KOPT-K1 (cell line): ENCODE results near the gene WDR37.
"Not testable (repeated sequence)": the region's sequence is repeated elsewhere in the genome, so short reads cannot be mapped to it uniquely, and the experiment has no call there.

ENCODE experiments used
- H3K27ac ChIP-seq: fragments of 200-600 bp; sonication (generic); 2 replicates; pipeline ENCODE4 v1.5.1; 2016; ENCODE audit warnings: antibody characterized with exemption, mild to moderate bottlenecking, low read depth, low read length; ENCODE audit not compliant: poor library complexity, severe bottlenecking
- H3K36me3 ChIP-seq: fragments of 200-600 bp; sonication (generic); 2 replicates; pipeline ENCODE4 v1.5.1; 2017; ENCODE audit warnings: antibody characterized with exemption, mild to moderate bottlenecking, low read length, moderate library complexity; ENCODE audit not compliant: insufficient read depth
- H3K9me3 ChIP-seq: fragments of 200-600 bp; sonication (generic); 2 replicates; pipeline ENCODE4 v1.5.1; 2017; ENCODE audit warnings: antibody characterized with exemption, low read length, mild to moderate bottlenecking; ENCODE audit not compliant: insufficient read depth, poor library complexity, severe bottlenecking

WDR37 gene

GRCh38 chr10:1049425-1049958 is 6.7 kb upstream of the WDR37 start:
- peaks cover 59% of the 10 kb centered on the region for H3K36me3 ChIP-seq
- no peaks in the 10 kb centered on the region for H3K9me3 ChIP-seq
- peak overlapping the region; percentile 89 for H3K27ac ChIP-seq

DNA sequence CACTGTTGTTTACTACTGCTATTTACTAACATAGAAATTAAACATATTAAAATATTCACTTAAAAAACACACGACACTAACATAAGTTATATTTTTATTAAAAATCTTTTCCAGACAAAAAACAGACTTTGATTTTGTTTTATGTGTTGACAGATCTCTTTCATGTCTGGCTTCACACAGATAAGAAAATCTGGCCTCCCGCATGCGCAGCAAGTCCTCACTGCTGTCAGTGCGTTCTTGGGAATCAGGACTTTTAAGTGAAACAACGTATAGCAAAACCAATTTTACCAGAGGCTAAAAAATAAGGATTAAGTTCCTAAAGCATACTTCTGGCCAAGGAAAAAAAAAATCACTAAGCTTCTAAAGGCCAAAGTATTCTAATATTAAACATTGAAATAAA is 6.0 kb upstream of the WDR37 start:
- peak overlapping the region; percentile 89 for H3K27ac ChIP-seq
- H3K9me3 ChIP-seq, result no peaks in the 10 kb centered on the region
- H3K36me3 ChIP-seq, result peaks cover 59% of the 10 kb centered on the region

DNA sequence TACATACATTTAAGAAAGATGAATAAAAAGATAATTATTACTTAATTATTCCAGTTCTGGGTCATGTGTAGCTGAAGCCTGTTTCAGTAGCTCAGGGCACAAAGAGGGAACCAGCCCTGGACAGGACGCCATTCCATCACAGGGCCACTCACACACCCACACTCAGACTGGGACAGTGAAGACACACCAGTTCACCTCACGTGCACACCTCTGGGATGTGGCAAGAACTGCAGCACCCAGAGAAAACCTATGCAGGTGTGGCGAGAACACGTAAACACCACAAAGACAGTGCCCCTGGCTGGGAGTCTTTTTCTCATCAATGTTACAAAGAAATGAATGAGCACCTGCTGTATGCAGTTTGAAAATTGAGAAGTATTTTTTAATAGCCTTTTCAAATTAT is 5.6 kb upstream of the WDR37 start:
- peak overlapping the region; percentile 18 for H3K27ac ChIP-seq
- peaks cover 55% of the 10 kb centered on the region for H3K36me3 ChIP-seq

GRCh38 chr10:1054684-1055083 is 1.5 kb upstream of the WDR37 start:
- H3K27ac ChIP-seq, result peak overlapping the region; percentile 90
- H3K9me3 ChIP-seq, result no peaks in the 10 kb centered on the region
- H3K36me3 ChIP-seq, result peaks cover 53% of the 10 kb centered on the region

More for the DNA sequence above, 5.6 kb upstream of the WDR37 start:
- no peaks in the 10 kb centered on the region for H3K9me3 ChIP-seq

DNA sequence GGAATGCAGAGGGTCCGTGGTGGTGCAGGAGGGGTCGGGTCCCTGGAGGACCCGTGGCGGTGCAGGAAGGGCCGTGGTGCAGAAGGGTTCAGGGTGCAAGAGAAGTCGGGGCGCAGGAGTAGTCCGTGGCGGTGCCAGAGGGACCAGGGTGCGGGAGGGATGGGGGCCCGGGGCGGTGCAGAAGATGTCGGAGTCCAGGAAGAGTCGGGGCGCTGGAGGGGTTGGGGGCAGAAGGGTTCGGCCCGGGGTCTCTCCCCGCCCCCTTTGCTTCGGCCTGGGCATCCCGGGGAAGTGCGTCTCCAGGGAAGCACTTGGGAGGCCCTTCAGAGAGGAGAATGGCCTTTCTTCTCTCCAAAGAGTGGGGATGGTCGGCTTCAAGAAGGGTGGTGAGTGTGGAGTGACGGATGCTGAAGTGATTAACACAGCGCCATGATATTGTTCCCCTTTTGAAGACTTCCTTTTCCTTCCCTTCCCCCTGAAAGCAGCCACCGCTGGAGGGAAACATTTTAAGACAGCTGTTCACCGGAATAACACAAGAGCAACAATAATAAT is 997 bp downstream of the WDR37 start:
- H3K36me3 ChIP-seq, result peaks cover 36% of the 10 kb centered on the region
- H3K27ac ChIP-seq, result peak overlapping the region; percentile 90
- no peaks in the 10 kb centered on the region for H3K9me3 ChIP-seq

DNA sequence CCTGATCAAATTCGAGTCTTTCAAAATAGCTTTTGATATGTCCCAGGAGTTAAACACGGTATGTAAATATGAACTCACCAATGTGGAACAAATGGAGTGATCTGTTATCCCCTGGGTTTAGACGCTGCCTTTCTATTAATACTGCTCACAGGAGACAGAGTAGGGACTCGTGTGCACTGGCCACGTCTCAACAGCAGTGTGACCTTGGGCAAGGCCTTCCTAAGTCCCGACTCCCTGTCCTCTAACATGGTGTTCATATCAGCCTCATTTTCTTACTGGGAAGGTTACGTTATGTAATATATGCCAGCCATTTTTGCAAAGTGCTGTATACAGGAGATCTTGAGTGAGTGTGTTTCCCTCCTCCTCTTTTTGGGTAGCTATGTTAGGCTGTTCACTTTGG is 1.8 kb downstream of the WDR37 start:
- no peaks in the 10 kb centered on the region for H3K9me3 ChIP-seq
- peaks cover 28% of the 10 kb centered on the region for H3K36me3 ChIP-seq
- H3K27ac ChIP-seq, result peak overlapping the region; percentile 90

DNA sequence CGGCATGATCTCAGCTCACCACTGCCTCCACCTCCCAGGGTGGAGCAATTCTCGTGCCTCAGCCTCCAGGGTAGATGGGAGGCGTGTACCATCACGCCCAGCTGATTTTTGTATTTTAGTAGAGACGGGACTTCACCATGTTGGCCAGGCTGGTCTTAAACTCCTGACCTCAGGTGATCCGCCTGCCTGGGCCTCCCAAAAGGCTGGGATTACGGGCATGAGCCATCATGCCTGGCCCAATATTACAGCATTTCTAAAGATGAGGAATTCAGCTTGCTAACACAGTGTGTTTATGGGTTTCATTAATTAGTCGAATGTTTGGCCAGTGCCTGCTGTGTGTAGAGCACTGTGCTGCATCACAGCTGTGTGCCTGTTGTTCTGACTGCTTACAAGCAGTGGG is 3.7 kb downstream of the WDR37 start:
- Histone ChIP-seq H3K36me3 (peaks cover 20% of the 10 kb centered on the region), H3K9me3 (no peaks in the 10 kb centered on the region), H3K27ac (no peak overlapping the region)

GRCh38 chr10:1061930-1062774 is 6.0 kb downstream of the WDR37 start:
- Histone ChIP-seq H3K9me3 (no peaks in the 10 kb centered on the region), H3K27ac (peak overlapping the region; percentile 58), H3K36me3 (peaks cover 18% of the 10 kb centered on the region)

- H3K36me3 ChIP-seq, result peaks cover 18% of the 10 kb centered on the region
- H3K27ac ChIP-seq, result peak overlapping the region; percentile 58
- no peaks in the 10 kb centered on the region for H3K9me3 ChIP-seq
Observed at GRCh38 chr10:1063232-1063865, 7.2 kb downstream of the WDR37 start.

GRCh38 chr10:1064964-1065247 is 8.7 kb downstream of the WDR37 start:
- peaks cover 12% of the 10 kb centered on the region for H3K36me3 ChIP-seq
- no peaks in the 10 kb centered on the region for H3K9me3 ChIP-seq
- H3K27ac ChIP-seq, result no peak overlapping the region

DNA sequence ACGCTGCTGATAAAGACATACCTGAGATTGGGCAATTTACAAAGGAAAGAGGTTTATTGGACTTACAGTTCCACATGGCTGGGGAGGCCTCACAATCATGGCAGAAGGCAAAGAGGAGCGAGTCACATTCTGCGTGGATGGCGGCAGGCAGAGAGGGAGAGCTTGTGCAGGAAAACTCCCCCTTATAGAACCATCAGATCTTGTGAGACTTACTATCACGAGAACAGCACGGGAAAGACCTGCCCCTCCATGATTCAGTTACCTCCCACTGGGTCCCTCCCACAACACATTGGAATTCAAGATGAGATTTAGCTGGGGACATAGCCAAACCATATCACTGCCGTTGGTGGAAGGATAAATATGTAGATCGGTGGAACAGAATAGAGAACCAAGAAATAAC is 10.5 kb downstream of the WDR37 start:
- H3K9me3 ChIP-seq, result not testable (repeated sequence)
- H3K36me3 ChIP-seq, result peaks cover 18% of the 10 kb centered on the region

GRCh38 chr10:1068380-1069361 is 12.5 kb downstream of the WDR37 start:
- H3K27ac ChIP-seq, result no peak overlapping the region

More for the DNA sequence above, 10.5 kb downstream of the WDR37 start:
- not testable (repeated sequence) for H3K27ac ChIP-seq

GRCh38 chr10:1070919-1071318 is 14.7 kb downstream of the WDR37 start:
- Histone ChIP-seq H3K36me3 (peaks cover 45% of the 10 kb centered on the region), H3K9me3 (no peaks in the 10 kb centered on the region), H3K27ac (no peak overlapping the region)

More at GRCh38 chr10:1068380-1069361, 12.5 kb downstream of the WDR37 start:
- Histone ChIP-seq H3K9me3 (no peaks in the 10 kb centered on the region), H3K36me3 (peaks cover 32% of the 10 kb centered on the region)

GRCh38 chr10:1074052-1074747 is 18.0 kb downstream of the WDR37 start:
- Histone ChIP-seq H3K36me3 (peaks cover 72% of the 10 kb centered on the region), H3K9me3 (no peaks in the 10 kb centered on the region), H3K27ac (no peak overlapping the region)
